IMR-90 (cell line): Measurements from ENCODE around the gene DHRS7. TPM values are rescaled to one million over a fixed set of nuclear protein-coding genes. Genes with fewer than 3 reads are reported as not detected.

Source experiments
- ATAC-seq: fragments of 200-7000 bp; cut with Tn5 transposase; 2 replicates; pipeline ENCODE4 v1.9.1; 2020; ENCODE audit warnings: low read depth, mild to moderate bottlenecking, moderate library complexity
- BruUV-seq: library from RNA; stranded (reverse); fragments of 400-500 nt; replicated peaks from 2 replicates; lab custom pipeline; 2021; lab: Mats Ljungman, UMichigan
- CTCF ChIA-PET: fragments of 300-600 bp; formaldehyde crosslinking; extraction: SDS; loops from one replicate; lab custom pipeline; 2021; ENCODE audit warnings: antibody characterized with exemption; lab: Yijun Ruan, JAX
- POLR2A ChIA-PET: fragments of 300-600 bp; sonication (Branson Sonifier 250); formaldehyde crosslinking; loops from one replicate; lab custom pipeline; 2022; ENCODE audit warnings: antibody characterized with exemption; ENCODE audit not compliant: unreplicated experiment; lab: Charles Lee
- DNase-seq: peaks from one replicate; pipeline ENCODE4 v3.0.0; 2013
- H2AFZ ChIP-seq: replicated peaks from 2 replicates; pipeline ENCODE3; 2013; ENCODE audit warnings: low read length, mild to moderate bottlenecking; ENCODE audit not compliant: poor library complexity
- H2AK5ac ChIP-seq: 2 replicates; pipeline ENCODE4 v1.6.1; 2013; ENCODE audit warnings: low read depth, low read length, inconsistent platforms
- H2AK9ac ChIP-seq: replicated peaks from 2 replicates; pipeline ENCODE3; 2013; ENCODE audit warnings: mild to moderate bottlenecking, low read depth, low read length, moderate library complexity; ENCODE audit not compliant: poor library complexity
- H2BK120ac ChIP-seq: 2 replicates; pipeline ENCODE4 v1.6.1; 2013; ENCODE audit warnings: low read depth, low read length, inconsistent platforms
- H2BK15ac ChIP-seq: 3 replicates; pipeline ENCODE4 v1.6.1; 2013; ENCODE audit warnings: low read depth, low read length, inconsistent platforms
- H2BK20ac ChIP-seq: 2 replicates; pipeline ENCODE4 v1.6.1; 2013; ENCODE audit warnings: low read depth, mild to moderate bottlenecking, inconsistent platforms, low read length, moderate library complexity
- H2BK5ac ChIP-seq: 2 replicates; pipeline ENCODE4 v1.6.1; 2013; ENCODE audit warnings: mild to moderate bottlenecking, low read depth, low read length, inconsistent platforms; ENCODE audit not compliant: poor library complexity, severe bottlenecking
- H3K14ac ChIP-seq: replicated peaks from 2 replicates; pipeline ENCODE4 v1.6.1; 2013; ENCODE audit warnings: low read depth, low read length, inconsistent platforms
- H3K18ac ChIP-seq: 2 replicates; pipeline ENCODE4 v1.6.1; 2013; ENCODE audit warnings: low read depth, low read length, control low read depth
- H3K23ac ChIP-seq: 2 replicates; pipeline ENCODE4 v1.6.1; 2013; ENCODE audit warnings: low read depth, low read length, inconsistent platforms
- H3K27ac ChIP-seq: 2 replicates; pipeline ENCODE4 v1.5.1; 2013; ENCODE audit warnings: mild to moderate bottlenecking, control low read depth, low read length; ENCODE audit not compliant: insufficient read depth
- H3K27me3 ChIP-seq: 2 replicates; pipeline ENCODE4 v1.6.1; 2013; ENCODE audit warnings: low read length; ENCODE audit not compliant: control insufficient read depth, insufficient read depth
- H3K36me3 ChIP-seq: 2 replicates; pipeline ENCODE4 v1.6.1; 2013; ENCODE audit warnings: low read length, mixed read lengths; ENCODE audit not compliant: control insufficient read depth, insufficient read depth
- H3K4ac ChIP-seq: 2 replicates; pipeline ENCODE4 v1.6.1; 2013; ENCODE audit warnings: low read depth, low read length, inconsistent platforms
- H3K4me1 ChIP-seq: 2 replicates; pipeline ENCODE4 v1.6.1; 2013; ENCODE audit warnings: low read length, mixed read lengths; ENCODE audit not compliant: control insufficient read depth, insufficient read depth
- H3K4me2 ChIP-seq: 2 replicates; pipeline ENCODE4 v1.6.1; 2013; ENCODE audit warnings: low read depth, mild to moderate bottlenecking, control low read depth, low read length, moderate library complexity
- H3K4me3 ChIP-seq: 2 replicates; pipeline ENCODE4 v1.5.1; 2013; ENCODE audit warnings: low read depth, mild to moderate bottlenecking, control low read depth, low read length, moderate library complexity; ENCODE audit not compliant: insufficient read depth
- H3K56ac ChIP-seq: 2 replicates; pipeline ENCODE4 v1.6.1; 2013; ENCODE audit warnings: low read length, inconsistent platforms; ENCODE audit not compliant: insufficient read depth; ENCODE audit errors: extremely low read depth
- H3K79me1 ChIP-seq, 2 experiments: 2 replicates each; pipeline ENCODE4 v1.6.1; 2013; ENCODE audit warnings: low read length in 2 of 2, inconsistent platforms in 1 of 2, low read depth in 1 of 2
- H3K9ac ChIP-seq: 2 replicates; pipeline ENCODE4 v1.6.1; 2013; ENCODE audit warnings: low read depth, low read length, control low read depth
- H3K9me1 ChIP-seq: 2 replicates; pipeline ENCODE4 v1.6.1; 2013; ENCODE audit warnings: low read length, inconsistent platforms; ENCODE audit not compliant: insufficient read depth
- H3K9me3 ChIP-seq: 2 replicates; pipeline ENCODE4 v1.6.1; 2013; ENCODE audit warnings: low read length; ENCODE audit not compliant: control insufficient read depth, insufficient read depth
- H4K20me1 ChIP-seq: 2 replicates; pipeline ENCODE4 v1.6.1; 2013; ENCODE audit warnings: low read length, inconsistent platforms; ENCODE audit not compliant: insufficient read depth
- H4K5ac ChIP-seq: 2 replicates; pipeline ENCODE4 v1.6.1; 2013; ENCODE audit warnings: mild to moderate bottlenecking, low read depth, low read length, control low read depth
- H4K8ac ChIP-seq, 2 experiments: 2 replicates each; pipeline ENCODE4 v1.6.1; 2013; ENCODE audit warnings: low read depth in 2 of 2, low read length in 2 of 2, control low read depth in 1 of 2, inconsistent platforms in 1 of 2
- H4K91ac ChIP-seq: 2 replicates; pipeline ENCODE4 v1.6.1; 2013; ENCODE audit warnings: low read depth, low read length, inconsistent platforms; ENCODE audit not compliant: insufficient read depth
- RAD21 ChIP-seq: IDR thresholded peaks from 2 replicates; pipeline ENCODE4 v1.6.1; 2012; ENCODE audit warnings: low read length, improper control_type of control experiment
- SMC3 ChIP-seq: fragments of 150-350 bp; IDR thresholded peaks from 2 replicates; pipeline ENCODE4 v1.6.1; 2016; ENCODE audit warnings: low read depth, mild to moderate bottlenecking, antibody characterized with exemption, low read length, moderate library complexity
- WGBS, 2 experiments: methylation state at CpG; one replicate each; pipeline versions ENCODE4 v1.1.5 to v1.1.7; 2013; ENCODE audit warnings: missing lambda C conversion rate in 2 of 2; ENCODE audit not compliant: insufficient read length in 1 of 2; ENCODE audit errors: extremely low coverage in 2 of 2; 5-methylcytosine and 5-hydroxymethylcytosine counted together
- dilution Hi-C: fragments of 300-500 bp; cut with HindIII; formaldehyde crosslinking; loops from one replicate; pipeline ENCODE4 v1.14.3; 2018; ENCODE audit warnings: low sequenced_read_pairs; ENCODE audit not compliant: unreplicated experiment
- in situ Hi-C: fragments of 300-500 bp; cut with MboI; formaldehyde crosslinking; loops from 3 replicates; pipeline ENCODE4 v1.14.3; 2019; ENCODE audit warnings: low sequenced_read_pairs, inconsistent platforms, mixed read lengths
- intact Hi-C: fragments of 100-400 bp; cut with micrococcal nuclease; formaldehyde crosslinking; loops from 2 replicates; pipeline ENCODE4 v1.10.0; 2022
- polyA plus RNA-seq, 3 experiments: library from polyadenylated mRNA; depleted of rRNA; stranded (reverse); fragments of >200 nt; gene quantifications; 2 replicates each; pipeline ENCODE4 v1.2.3, GENCODE V29; 2012; ENCODE audit warnings: low replicate concordance in 1 of 3
- total RNA-seq: library from RNA; depleted of rRNA; stranded (reverse); fragments of >200 nt; gene quantifications from 2 replicates; pipeline ENCODE4 v1.2.3, GENCODE V29; 2012
- TF ChIP-seq, protein P1 (sequence below): conservative IDR thresholded peaks from 2 replicates; pipeline ENCODE4 v1.5.1; 2012; ENCODE audit warnings: mild to moderate bottlenecking, low read depth, low read length, improper control_type of control experiment

The DHRS7 gene
- total and polyA plus RNA-seq, 2 of the 4 experiments (the other 2 are of a cell fraction): 30.3 to 50.2 TPM

DNA sequence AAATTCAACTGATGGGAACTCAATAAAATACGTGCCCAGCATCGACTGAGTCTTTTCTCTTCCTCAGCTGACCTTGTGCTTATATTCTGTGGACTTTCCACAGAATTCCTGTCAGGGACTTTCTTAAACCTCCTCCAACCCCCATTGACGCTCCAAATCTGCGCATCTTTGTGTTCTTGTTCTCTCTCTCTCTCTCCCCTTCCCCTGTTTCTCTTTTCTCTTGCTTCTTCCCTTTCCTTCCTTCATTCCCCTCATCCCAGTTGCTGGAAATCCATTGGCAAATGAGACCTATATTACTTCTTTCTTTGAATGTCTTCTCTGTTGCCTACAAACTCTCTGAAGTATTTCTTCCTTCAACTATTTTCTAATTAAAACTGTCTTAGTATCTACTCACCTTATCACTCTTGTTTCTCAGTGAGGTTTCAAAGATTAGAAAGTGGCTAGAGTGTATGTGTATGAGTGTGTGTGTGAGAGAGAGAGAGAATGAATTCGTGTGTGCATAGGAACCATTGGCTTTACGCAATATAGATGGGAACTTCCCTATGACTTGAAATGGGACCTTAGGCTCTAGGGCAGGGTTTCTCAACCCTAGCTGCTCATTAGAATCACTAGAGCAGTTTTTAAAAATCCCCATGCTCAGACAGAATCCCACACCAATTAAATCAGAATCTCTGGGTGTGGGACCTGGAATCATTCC, 41.8 kb upstream of the DHRS7 start:
- H4K91ac ChIP-seq: no peak overlapping the region
- H3K79me1 ChIP-seq: no peaks in the 10 kb centered on the region
- 87% methylated on average over 3 of the region's 6 CpGs; no CpG with 5 or more reads in 1 of the 2 experiments for WGBS, 2 experiments
- no peak overlapping the region for H2AFZ ChIP-seq
- no peak overlapping the region for H2BK5ac ChIP-seq
- no peak overlapping the region for H3K56ac ChIP-seq
- dilution Hi-C loops (no loop called here), intact Hi-C loops (loop anchor here (10.0 kb wide), 1 partner anchor 258 kb away; no protein-coding TSS in a partner anchor), in situ Hi-C loops (no loop called here)
- H2AK9ac ChIP-seq: no peak overlapping the region
- H2AK5ac ChIP-seq: no peak overlapping the region
- ChIA-PET CTCF (no interaction called here), POLR2A (no interaction called here)
- no peak overlapping the region for H3K4me2 ChIP-seq
- no peak overlapping the region for H3K27ac ChIP-seq
- no peak overlapping the region for H4K8ac ChIP-seq
- no peak overlapping the region for H3K9ac ChIP-seq
- no peak overlapping the region for H3K4me3 ChIP-seq
- H3K36me3 ChIP-seq: no peaks in the 10 kb centered on the region
- H3K4me1 ChIP-seq: no peaks in the 10 kb centered on the region
- no peaks in the 10 kb centered on the region for H4K20me1 ChIP-seq
- BruUV-seq: no TSS peak
- no peaks in the 10 kb centered on the region for H3K9me1 ChIP-seq
- peaks cover 10% of the 10 kb centered on the region for H3K27me3 ChIP-seq
- H2BK15ac ChIP-seq: no peak overlapping the region
- H2BK120ac ChIP-seq: no peak overlapping the region
- no peak overlapping the region for H4K5ac ChIP-seq
- DNase-seq: no peak
- no peak overlapping the region for H3K14ac ChIP-seq
- TF ChIP-seq, protein P1, sequence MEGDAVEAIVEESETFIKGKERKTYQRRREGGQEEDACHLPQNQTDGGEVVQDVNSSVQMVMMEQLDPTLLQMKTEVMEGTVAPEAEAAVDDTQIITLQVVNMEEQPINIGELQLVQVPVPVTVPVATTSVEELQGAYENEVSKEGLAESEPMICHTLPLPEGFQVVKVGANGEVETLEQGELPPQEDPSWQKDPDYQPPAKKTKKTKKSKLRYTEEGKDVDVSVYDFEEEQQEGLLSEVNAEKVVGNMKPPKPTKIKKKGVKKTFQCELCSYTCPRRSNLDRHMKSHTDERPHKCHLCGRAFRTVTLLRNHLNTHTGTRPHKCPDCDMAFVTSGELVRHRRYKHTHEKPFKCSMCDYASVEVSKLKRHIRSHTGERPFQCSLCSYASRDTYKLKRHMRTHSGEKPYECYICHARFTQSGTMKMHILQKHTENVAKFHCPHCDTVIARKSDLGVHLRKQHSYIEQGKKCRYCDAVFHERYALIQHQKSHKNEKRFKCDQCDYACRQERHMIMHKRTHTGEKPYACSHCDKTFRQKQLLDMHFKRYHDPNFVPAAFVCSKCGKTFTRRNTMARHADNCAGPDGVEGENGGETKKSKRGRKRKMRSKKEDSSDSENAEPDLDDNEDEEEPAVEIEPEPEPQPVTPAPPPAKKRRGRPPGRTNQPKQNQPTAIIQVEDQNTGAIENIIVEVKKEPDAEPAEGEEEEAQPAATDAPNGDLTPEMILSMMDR: no peak
- TF ChIP-seq RAD21 (no peak), SMC3 (no peak)
- H2BK20ac ChIP-seq: no peak overlapping the region
- H3K4ac ChIP-seq: no peak overlapping the region
- no peak overlapping the region for H3K23ac ChIP-seq
- no peak for ATAC-seq
- no peaks in the 10 kb centered on the region for H3K9me3 ChIP-seq
- H3K18ac ChIP-seq: no peak overlapping the region
